ENCODE measurements around the gene CCDC188. TPM values are rescaled to one million over a fixed set of nuclear protein-coding genes. Genes with fewer than 3 reads are reported as not detected.

Gene CCDC188
- total and polyA plus RNA-seq, 9 of the 15 experiments (the other 6 are each of a cell fraction or from before 2014, with no cell fraction given) = not detected

DNA sequence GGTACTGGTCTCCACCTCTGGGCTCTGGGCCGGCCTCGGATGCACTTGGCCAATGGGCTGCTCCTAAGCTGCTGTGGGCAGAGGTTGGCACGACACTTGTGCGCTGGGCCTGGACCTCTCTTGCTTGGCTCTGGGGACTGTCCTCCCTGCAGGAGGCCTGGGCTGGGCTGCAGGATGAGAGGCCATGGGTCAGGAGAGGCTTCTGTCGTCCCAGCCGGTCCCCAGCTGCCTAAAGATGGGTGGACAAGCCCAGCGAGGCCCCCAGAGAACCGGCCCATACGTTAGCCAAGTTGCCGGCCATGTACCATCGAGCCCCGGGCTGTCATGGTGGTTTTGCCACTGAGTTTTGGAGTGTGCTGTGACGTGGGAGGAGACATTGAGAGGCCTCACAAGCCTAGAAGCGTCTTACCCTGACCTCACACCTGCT lies 1.6 kb upstream of the CCDC188 start (continued):
- TF ChIP-seq, protein P1, sequence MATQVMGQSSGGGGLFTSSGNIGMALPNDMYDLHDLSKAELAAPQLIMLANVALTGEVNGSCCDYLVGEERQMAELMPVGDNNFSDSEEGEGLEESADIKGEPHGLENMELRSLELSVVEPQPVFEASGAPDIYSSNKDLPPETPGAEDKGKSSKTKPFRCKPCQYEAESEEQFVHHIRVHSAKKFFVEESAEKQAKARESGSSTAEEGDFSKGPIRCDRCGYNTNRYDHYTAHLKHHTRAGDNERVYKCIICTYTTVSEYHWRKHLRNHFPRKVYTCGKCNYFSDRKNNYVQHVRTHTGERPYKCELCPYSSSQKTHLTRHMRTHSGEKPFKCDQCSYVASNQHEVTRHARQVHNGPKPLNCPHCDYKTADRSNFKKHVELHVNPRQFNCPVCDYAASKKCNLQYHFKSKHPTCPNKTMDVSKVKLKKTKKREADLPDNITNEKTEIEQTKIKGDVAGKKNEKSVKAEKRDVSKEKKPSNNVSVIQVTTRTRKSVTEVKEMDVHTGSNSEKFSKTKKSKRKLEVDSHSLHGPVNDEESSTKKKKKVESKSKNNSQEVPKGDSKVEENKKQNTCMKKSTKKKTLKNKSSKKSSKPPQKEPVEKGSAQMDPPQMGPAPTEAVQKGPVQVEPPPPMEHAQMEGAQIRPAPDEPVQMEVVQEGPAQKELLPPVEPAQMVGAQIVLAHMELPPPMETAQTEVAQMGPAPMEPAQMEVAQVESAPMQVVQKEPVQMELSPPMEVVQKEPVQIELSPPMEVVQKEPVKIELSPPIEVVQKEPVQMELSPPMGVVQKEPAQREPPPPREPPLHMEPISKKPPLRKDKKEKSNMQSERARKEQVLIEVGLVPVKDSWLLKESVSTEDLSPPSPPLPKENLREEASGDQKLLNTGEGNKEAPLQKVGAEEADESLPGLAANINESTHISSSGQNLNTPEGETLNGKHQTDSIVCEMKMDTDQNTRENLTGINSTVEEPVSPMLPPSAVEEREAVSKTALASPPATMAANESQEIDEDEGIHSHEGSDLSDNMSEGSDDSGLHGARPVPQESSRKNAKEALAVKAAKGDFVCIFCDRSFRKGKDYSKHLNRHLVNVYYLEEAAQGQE (IDR thresholded peaks at IDR 0.05; ENCODE audit: borderline replicate concordance) = no peak
- TF ChIP-seq, protein P1 (CRISPR knock-in tag; IDR thresholded peaks at IDR 0.05; ENCODE audit: low read depth) = no peak
- TF ChIP-seq, protein P2, sequence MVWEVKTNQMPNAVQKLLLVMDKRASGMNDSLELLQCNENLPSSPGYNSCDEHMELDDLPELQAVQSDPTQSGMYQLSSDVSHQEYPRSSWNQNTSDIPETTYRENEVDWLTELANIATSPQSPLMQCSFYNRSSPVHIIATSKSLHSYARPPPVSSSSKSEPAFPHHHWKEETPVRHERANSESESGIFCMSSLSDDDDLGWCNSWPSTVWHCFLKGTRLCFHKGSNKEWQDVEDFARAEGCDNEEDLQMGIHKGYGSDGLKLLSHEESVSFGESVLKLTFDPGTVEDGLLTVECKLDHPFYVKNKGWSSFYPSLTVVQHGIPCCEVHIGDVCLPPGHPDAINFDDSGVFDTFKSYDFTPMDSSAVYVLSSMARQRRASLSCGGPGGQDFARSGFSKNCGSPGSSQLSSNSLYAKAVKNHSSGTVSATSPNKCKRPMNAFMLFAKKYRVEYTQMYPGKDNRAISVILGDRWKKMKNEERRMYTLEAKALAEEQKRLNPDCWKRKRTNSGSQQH (CRISPR knock-in tag; IDR thresholded peaks at IDR 0.05) = no peak
- TF ChIP-seq TAF15 (IDR thresholded peaks at IDR 0.05; ENCODE audit: low read depth, low read length) = peak; percentile 58; the same call in 1 of the 2 replicates
- TF ChIP-seq ZBTB7A (IDR thresholded peaks at IDR 0.05; ENCODE audit: borderline replicate concordance, control insufficient read depth, low read depth, low read length) = 0 out of 2 replicates have a peak, but pooled peaks have one; percentile 43
- no peak for TF ChIP-seq MTA3 (IDR thresholded peaks at IDR 0.05; ENCODE audit: borderline replicate concordance)
- TF ChIP-seq ZNF431 (CRISPR knock-in tag; IDR thresholded peaks at IDR 0.05) = no peak
- TF ChIP-seq, protein P3, sequence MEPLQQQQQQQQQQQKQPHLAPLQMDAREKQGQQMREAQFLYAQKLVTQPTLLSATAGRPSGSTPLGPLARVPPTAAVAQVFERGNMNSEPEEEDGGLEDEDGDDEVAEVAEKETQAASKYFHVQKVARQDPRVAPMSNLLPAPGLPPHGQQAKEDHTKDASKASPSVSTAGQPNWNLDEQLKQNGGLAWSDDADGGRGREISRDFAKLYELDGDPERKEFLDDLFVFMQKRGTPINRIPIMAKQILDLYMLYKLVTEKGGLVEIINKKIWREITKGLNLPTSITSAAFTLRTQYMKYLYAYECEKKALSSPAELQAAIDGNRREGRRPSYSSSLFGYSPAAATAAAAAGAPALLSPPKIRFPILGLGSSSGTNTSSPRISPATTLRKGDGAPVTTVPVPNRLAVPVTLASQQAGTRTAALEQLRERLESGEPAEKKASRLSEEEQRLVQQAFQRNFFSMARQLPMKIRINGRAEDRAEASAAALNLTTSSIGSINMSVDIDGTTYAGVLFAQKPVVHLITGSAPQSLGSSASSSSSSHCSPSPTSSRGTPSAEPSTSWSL (CRISPR knock-in tag; IDR thresholded peaks at IDR 0.05; ENCODE audit: borderline replicate concordance) = no peak
- TF ChIP-seq HNRNPLL (IDR thresholded peaks at IDR 0.05; ENCODE audit: low read depth, low read length, poor library complexity, severe bottlenecking) = no peak
- TF ChIP-seq ZSCAN32 (CRISPR knock-in tag; IDR thresholded peaks at IDR 0.05) = no peak
- TF ChIP-seq FOXA3 (CRISPR knock-in tag; conservative IDR thresholded peaks at IDR 0.05 in 1 of 2, IDR thresholded peaks at IDR 0.05 in 1 of 2) = 0 out of 4 replicates have a peak, but pooled peaks of 1 of the 2 experiments have one; percentile 54
- TF ChIP-seq SMARCA4 (IDR thresholded peaks at IDR 0.05) = no peak
- TF ChIP-seq IRF2 (CRISPR knock-in tag; IDR thresholded peaks at IDR 0.05) = peak; percentile 93
- TF ChIP-seq NFATC3 (IDR thresholded peaks at IDR 0.05) = no peak
- TF ChIP-seq MYBL2 (IDR thresholded peaks at IDR 0.05; ENCODE audit: low read depth) = no peak
- TF ChIP-seq MYBL2 (CRISPR knock-in tag; IDR thresholded peaks at IDR 0.05; ENCODE audit: borderline replicate concordance) = peak; percentile 87; the same call in 1 of the 2 replicates
- 0 out of 2 replicates have a peak, but pooled peaks have one; percentile 45 for TF ChIP-seq PRMT5 (CRISPR knock-in tag; IDR thresholded peaks at IDR 0.05)
